ENCODE results near the gene NANS.
"Not testable (repeated sequence)": the region's sequence is repeated elsewhere in the genome, so short reads cannot be mapped to it uniquely, and the experiment has no call there.

NANS gene

DNA sequence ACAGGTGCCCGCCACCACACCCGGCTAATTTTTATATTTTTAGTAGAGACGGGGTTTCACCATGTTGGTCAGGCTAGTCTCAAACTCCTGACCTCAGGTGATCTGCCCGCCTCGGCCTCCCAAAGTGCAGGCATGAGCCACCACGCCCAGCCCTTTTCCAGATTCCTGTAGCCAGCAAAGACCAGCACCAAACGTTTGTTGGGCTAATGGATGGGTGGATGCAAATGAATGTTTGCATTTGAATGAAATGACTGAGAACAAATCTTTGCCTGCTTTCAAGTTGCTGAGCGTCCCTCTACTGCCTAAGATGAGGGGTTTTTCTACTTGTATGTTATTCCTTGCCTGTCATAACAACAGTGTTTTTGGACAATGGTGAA lies 20.0 kb downstream of the NANS start:
- in situ Hi-C loops (cut with HindIII; ENCODE audit: low sequenced_read_pairs) = not testable (repeated sequence)

DNA sequence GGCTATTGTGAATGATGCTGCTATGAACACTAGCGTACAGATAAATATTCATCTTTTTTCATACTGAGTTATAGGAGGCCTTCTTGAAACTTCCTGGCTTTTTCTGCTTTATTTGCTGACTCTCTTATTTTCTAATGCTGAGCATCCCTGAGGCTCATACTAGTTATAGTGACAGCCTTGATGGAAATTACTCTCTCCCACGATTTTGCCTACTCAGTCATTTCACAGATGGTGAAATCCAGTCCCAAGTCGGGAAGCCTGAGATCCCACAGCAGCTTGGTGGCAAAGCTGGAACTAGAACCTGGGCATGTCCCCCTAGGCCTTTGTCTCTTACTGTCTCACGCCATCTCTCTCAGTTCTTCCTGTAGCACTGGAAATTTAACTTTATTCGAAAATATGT lies 22.4 kb downstream of the NANS start:
- in situ Hi-C loops (cut with HindIII; ENCODE audit: low sequenced_read_pairs) = no loop called here

DNA sequence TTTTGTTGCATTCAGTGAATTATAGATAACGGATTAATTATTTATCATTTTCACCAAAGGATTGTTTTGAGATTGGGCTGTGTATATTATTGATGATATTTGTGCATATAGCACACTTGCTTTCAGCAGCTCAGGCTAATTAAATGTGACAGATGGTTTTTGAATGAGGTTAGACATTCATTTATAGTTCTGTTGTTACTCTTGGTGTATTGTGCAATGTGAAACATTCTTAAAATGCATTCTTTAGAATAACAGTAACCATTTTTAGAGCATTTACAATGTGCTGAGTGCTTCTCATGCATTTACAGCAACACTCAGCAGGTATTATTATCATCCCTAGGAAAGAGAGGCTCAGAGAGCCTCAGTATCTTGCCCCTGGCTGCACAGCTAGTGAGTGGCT lies 23.8 kb downstream of the NANS start:
- in situ Hi-C loops (cut with HindIII; ENCODE audit: low sequenced_read_pairs) = no loop called here

GRCh38 chr9:98080780-98081179 lies 24.2 kb downstream of the NANS start:
- in situ Hi-C loops (cut with HindIII; ENCODE audit: low sequenced_read_pairs) = no loop called here

DNA sequence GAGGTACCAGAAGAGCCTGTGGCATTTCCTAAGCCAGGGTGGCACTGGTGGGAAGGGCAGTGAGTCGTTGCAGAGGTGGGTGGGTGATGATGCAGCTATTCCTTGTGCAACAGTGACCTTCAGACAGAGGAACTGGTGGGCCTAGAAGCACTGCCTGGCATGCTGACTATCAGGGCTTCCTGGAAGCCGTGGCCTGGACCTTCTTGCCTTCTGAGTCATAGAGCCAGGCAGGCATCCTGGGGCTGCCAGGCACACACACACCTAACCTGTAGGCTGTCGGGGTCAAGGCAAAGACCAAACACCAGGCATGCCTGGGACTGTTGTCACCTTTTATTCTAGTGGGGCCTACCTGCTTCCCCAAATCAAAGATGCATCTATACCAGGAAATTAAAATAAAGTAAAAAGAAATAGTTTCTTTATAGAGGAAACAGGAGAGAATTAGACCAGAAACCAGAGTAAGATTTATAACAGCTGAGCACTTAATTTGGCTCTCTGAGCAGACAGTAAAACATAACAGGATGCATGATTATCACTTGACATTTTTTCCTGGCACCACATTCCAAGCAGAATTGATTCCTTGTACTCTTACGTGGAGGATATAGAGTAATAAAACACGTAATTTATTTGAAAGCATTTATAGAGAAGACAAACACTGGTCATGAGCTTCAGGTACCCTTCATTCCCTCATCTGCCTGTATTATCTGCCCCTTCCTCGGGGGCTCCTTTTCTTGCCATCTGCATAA lies 25.1 kb downstream of the NANS start:
- in situ Hi-C loops (cut with HindIII; ENCODE audit: low sequenced_read_pairs) = no loop called here

DNA sequence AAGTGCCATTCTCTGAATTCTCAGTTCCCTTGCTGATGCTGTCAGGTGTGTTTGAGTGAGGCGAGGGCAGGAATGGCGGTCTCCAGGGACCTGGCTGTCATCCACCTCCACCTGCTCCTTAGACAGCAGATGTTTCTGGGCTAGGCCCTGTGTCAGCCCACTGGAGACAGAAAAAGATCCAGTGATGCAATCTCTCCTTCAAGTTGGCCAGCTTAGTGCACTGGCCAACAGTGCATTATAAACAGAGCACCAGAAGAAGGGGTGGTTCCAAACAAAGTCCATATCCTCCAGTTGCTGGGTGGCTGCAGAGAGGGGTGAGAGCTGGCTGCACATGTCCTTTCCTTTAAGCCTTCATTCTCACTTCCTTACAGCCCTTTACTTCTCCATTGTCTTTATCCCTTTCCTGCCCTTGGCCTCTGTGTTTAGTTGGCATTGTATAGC lies 26.5 kb downstream of the NANS start:
- in situ Hi-C loops (cut with HindIII; ENCODE audit: low sequenced_read_pairs) = no loop called here

GRCh38 chr9:98083566-98084183 lies 27.1 kb downstream of the NANS start:
- in situ Hi-C loops (cut with HindIII; ENCODE audit: low sequenced_read_pairs) = no loop called here

GRCh38 chr9:98084396-98084795 lies 27.9 kb downstream of the NANS start:
- in situ Hi-C loops (cut with HindIII; ENCODE audit: low sequenced_read_pairs) = no loop called here

DNA sequence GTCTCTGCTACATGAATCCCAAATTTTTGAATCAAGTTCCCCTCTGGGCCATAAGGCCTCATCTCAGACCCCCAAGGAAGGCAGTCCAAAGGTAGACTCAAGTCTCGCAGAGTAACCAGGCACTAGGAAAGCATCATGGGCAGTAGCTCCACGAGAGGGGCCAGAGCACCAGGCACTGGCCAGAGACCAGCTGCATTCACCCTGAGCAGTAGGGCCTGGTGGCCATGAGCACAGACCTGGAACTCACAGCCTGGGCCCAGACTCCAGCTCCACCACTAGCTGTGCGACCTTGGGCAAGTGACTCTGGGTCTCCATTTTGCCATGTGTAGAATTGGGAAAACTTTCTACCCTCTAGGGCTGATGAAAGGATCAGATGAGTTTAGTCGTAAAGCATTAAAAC lies 28.5 kb downstream of the NANS start:
- in situ Hi-C loops (cut with HindIII; ENCODE audit: low sequenced_read_pairs) = no loop called here

DNA sequence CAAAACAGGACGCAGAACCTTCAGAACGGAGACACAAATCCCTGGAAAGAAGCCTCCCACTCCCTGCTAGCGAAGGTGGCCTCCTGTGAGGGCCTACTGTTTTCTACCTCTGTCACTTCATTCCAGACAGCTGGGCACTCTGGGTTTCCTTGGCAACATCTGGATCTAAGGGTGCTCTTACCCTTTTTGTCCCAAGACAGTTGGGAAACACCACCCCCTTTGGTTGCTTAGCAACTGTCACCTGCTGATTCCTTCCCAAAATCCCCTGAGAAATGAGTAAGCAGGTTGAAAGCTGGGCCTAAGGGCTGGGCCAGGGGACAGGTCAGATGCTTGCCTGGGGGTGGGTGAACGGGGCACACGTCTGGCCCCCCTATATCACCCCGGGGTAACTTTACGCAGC lies 29.4 kb downstream of the NANS start:
- in situ Hi-C loops (cut with HindIII; ENCODE audit: low sequenced_read_pairs) = no loop called here

DNA sequence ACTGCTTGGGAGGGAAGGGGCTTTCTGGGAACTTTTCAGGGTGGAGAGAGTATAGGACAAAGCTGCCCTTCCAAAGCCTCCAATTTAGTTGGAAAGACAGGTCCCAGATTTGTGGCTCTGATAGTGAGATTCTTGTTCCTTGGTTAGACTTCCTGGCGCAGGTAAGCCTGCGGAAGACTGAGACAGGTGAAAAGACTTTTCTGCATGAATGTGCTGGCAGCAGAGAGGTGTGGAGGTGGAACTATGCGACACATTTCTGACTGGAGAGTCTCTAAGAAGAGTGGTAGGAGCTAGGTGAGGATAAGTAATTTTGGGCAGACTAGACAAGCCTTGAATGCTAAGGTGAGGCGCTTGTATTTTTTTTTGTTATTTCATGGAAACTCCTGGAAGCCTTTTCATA lies 29.9 kb downstream of the NANS start:
- in situ Hi-C loops (cut with HindIII; ENCODE audit: low sequenced_read_pairs) = no loop called here

- in situ Hi-C loops (cut with HindIII; ENCODE audit: low sequenced_read_pairs) = no loop called here
Observed at GRCh38 chr9:98087420-98088354, 31.2 kb downstream of the NANS start.

- in situ Hi-C loops (cut with HindIII; ENCODE audit: low sequenced_read_pairs) = not testable (repeated sequence)
Observed at GRCh38 chr9:98090674-98091073, 34.1 kb downstream of the NANS start.

DNA sequence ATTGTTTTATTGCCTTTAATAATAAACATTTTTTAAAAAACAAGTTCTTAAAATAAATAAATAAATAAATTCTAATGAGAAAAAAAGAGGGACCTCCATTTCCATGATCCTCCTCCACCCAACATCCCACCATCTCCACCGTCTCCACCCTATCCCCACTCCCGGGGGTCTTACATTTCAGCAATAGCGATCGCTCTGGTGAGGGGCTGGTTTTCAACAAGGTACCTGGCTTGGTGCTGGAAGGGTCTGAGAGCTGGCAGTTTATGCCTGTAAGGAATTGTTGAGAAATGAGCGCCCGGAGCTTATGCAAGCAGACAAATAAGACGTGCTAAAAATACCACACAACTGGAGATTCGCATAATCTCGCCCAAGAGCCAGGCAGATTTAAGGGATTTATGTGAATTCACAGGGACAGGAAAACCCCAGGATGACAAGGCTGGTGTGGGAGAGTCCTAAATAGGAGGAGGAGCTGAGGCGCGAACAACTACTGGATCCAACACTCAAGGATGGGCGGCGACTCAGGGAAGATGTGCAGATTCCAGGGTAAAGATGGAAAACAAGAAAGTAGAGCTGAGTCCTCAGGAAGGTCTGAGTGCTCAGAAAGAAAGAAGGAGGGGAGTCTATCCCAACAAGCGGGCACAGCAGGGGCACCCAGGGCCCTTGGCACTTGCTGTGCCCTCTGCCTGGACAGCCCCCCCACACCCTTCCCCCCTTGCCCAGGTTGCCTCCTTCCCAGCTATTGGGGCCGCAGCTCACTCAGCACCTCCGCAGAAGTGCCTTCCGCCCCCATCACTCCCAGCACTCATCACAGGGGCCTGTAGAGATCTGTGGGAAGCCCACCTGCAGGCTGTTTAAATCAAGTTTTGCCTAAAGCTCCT lies 35.4 kb downstream of the NANS start:
- in situ Hi-C loops (cut with HindIII; ENCODE audit: low sequenced_read_pairs) = no loop called here

DNA sequence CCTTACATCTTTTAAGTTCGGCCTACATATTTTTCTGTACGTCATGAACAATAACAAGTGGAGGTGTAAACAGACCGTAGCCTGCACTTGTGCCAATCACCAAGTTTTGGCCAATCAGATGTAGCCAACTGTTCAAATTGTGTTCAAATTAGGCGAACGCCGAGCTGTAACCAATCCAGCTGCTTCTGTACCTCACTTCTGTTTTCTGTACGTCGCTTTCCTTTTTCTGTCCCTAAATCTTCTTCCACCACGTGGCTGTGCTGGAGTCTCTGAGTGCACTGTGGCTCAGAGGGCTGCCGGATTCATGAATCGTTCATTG lies 36.0 kb downstream of the NANS start:
- in situ Hi-C loops (cut with HindIII; ENCODE audit: low sequenced_read_pairs) = no loop called here

DNA sequence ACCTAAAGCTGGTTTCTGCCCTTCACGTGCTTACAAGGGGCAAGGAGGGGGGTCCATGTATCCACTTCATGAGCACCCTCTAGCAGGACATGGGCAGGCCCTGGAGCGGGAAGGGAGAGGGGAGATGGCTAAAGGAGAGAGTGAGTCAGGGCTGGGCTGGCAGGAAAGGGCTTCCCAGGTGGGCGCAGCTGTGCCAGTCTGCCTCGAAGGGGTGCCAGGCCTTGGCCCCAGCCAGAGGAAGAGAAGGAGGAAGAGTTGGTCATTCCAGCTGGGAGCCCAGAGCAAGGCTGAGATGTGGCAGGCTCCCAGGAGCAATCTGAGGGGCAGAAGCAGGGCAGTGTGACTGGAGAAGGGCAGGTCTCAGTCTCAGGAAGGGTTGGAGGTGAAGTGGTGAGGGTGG lies 37.8 kb downstream of the NANS start:
- in situ Hi-C loops (cut with HindIII; ENCODE audit: low sequenced_read_pairs) = no loop called here

GRCh38 chr9:98094851-98095250 lies 38.3 kb downstream of the NANS start:
- in situ Hi-C loops (cut with HindIII; ENCODE audit: low sequenced_read_pairs) = no loop called here

GRCh38 chr9:98095401-98095800 lies 38.9 kb downstream of the NANS start:
- in situ Hi-C loops (cut with HindIII; ENCODE audit: low sequenced_read_pairs) = no loop called here

DNA sequence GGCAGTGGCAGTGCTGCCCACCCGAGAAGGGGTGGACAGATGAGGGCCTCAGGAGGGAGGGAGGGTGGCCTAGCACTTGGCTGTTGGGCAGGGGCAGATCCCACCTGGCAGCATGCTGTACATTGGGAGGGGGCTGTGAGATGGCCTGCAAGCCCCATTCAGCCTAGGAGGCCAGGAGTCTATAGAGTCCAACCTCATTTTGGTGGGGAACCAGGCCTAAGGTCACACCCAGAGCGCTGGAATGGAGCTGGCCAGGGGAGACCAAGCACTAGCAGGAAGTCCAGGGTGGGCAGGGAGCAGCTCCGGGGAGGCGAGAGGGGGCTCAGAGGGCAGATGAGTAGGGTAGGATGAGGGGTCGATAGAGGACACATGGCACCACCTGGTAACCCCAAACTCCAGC lies 39.6 kb downstream of the NANS start:
- in situ Hi-C loops (cut with HindIII; ENCODE audit: low sequenced_read_pairs) = no loop called here

GRCh38 chr9:98097836-98098235 lies 41.3 kb downstream of the NANS start:
- in situ Hi-C loops (cut with HindIII; ENCODE audit: low sequenced_read_pairs) = no loop called here

DNA sequence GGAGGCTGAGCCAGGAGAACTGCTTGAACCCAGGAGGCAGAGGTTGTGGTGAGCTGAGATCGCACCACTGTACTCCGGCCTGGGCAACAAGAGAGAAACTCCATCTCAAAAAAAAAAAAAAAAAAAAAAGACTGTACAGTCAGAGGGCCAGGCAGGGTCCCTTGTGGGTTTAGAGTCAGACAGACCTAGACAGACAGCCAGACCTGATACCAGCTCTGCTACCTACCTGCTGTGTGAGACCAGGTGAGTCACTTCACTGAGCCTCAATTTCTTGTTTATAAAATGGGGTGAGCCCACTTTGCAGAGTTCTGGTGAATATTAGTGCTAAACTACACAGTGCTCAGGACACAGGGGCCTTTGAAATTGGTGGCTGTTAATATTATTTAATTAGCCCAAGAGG lies 42.8 kb downstream of the NANS start:
- in situ Hi-C loops (cut with HindIII; ENCODE audit: low sequenced_read_pairs) = no loop called here

All from DLD1 (cell line).